SK-N-SH (cell line): ENCODE measurements around the gene SPATS1. TPM values are rescaled to one million over a fixed set of nuclear protein-coding genes. Genes with fewer than 3 reads are reported as not detected.

Experiments
- CTCF ChIA-PET: fragments of 300-600, 350-600 bp; formaldehyde crosslinking; extraction: SDS; loops from one replicate; lab custom pipeline; 2021; lab: Yijun Ruan, JAX
- POLR2A ChIA-PET: fragments of 350-600 bp; sonication (Branson Sonifier 250); formaldehyde crosslinking; extraction: SDS; loops from one replicate; lab custom pipeline; 2020; ENCODE audit warnings: antibody characterized with exemption, inconsistent platforms; lab: Yijun Ruan, JAX
- DNase-seq: peaks from one replicate; pipeline ENCODE4 v3.0.0; 2012
- H2AFZ ChIP-seq: fragments of 200-600 bp; sonication (generic); 2 replicates; pipeline ENCODE4 v1.8.1; 2016; ENCODE audit warnings: antibody characterized with exemption, mild to moderate bottlenecking, low read depth
- H3F3A ChIP-seq: fragments of 200-600 bp; sonication (generic); replicated peaks from 2 replicates; pipeline ENCODE3; 2016; ENCODE audit warnings: antibody characterized with exemption, mild to moderate bottlenecking; ENCODE audit not compliant: insufficient read depth
- H3K27ac ChIP-seq, 2 experiments: fragments of 200-500 bp in 1 of 2; fragments of 200-600 bp in 1 of 2; sonication (Bioruptor generic) in 1 of 2; sonication (generic), shearing (Covaris generic) in 1 of 2; 2 replicates each; pipeline versions ENCODE4 v1.5.1 to v1.6.1; 2014 to 2016; ENCODE audit warnings: low read depth in 2 of 2, inconsistent platforms in 1 of 2, low read length in 1 of 2, mild to moderate bottlenecking in 1 of 2, mixed read lengths in 1 of 2
- H3K27me3 ChIP-seq: fragments of 200-600 bp; sonication (generic), shearing (Covaris generic); 2 replicates; pipeline ENCODE4 v1.6.1; 2016; ENCODE audit warnings: mixed run types; ENCODE audit not compliant: insufficient read depth
- H3K36me3 ChIP-seq, 2 experiments: fragments of 200-500 bp in 1 of 2; fragments of 200-600 bp in 1 of 2; sonication (Bioruptor generic) in 1 of 2; sonication (generic) in 1 of 2; replicated peaks in 1 of 2; 2 replicates each; pipeline versions ENCODE3 to v1.5.1; 2014 to 2016; ENCODE audit warnings: low read length in 1 of 2, mild to moderate bottlenecking in 1 of 2; ENCODE audit not compliant: insufficient read depth in 2 of 2, control insufficient read depth in 1 of 2
- H3K4me1 ChIP-seq, 2 experiments: fragments of 200-500 bp in 1 of 2; fragments of 200-600 bp in 1 of 2; sonication (Bioruptor generic) in 1 of 2; sonication (generic), shearing (Covaris generic) in 1 of 2; 2 replicates each; pipeline versions ENCODE4 v1.5.1 to v1.6.1; 2014 to 2016; ENCODE audit warnings: low read depth in 1 of 2, low read length in 1 of 2, mixed run types in 1 of 2; ENCODE audit not compliant: insufficient read depth in 2 of 2, control insufficient read depth in 1 of 2
- H3K4me2 ChIP-seq: fragments of 200-600 bp; sonication (generic), shearing (Covaris generic); 2 replicates; pipeline ENCODE4 v1.6.1; 2017; ENCODE audit warnings: mixed run types
- H3K4me3 ChIP-seq, 2 experiments: fragments of 200-500 bp in 1 of 2; fragments of 200-600 bp in 1 of 2; sonication (Bioruptor generic) in 1 of 2; sonication (generic), shearing (Covaris generic) in 1 of 2; 2 replicates each; pipeline versions ENCODE4 v1.5.1 to v1.8.1; 2014 to 2016; ENCODE audit warnings: low read depth in 2 of 2, inconsistent platforms in 1 of 2, low read length in 1 of 2, mild to moderate bottlenecking in 1 of 2, mixed read lengths in 1 of 2, moderate library complexity in 1 of 2
- H3K79me2 ChIP-seq: fragments of 200-600 bp; sonication (generic); 2 replicates; pipeline ENCODE4 v1.8.1; 2017; ENCODE audit warnings: mild to moderate bottlenecking; ENCODE audit not compliant: insufficient read depth
- H3K9ac ChIP-seq: fragments of 200-600 bp; sonication (generic); 2 replicates; pipeline ENCODE4 v1.6.1; 2017; ENCODE audit warnings: mixed run types
- H3K9me2 ChIP-seq: fragments of 200-600 bp; sonication (generic); 2 replicates; pipeline ENCODE4 v1.6.1; 2017; ENCODE audit warnings: mixed run types
- H3K9me3 ChIP-seq: fragments of 200-600 bp; sonication (generic); 2 replicates; pipeline ENCODE4 v1.6.1; 2017; ENCODE audit warnings: mixed run types, mild to moderate bottlenecking, moderate library complexity
- H4K20me1 ChIP-seq: fragments of 200-600 bp; sonication (generic); 2 replicates; pipeline ENCODE4 v1.6.1; 2017; ENCODE audit warnings: mild to moderate bottlenecking, mixed run types; ENCODE audit not compliant: insufficient read depth
- CHD2 ChIP-seq: fragments of 150-350 bp; IDR thresholded peaks from 2 replicates; pipeline ENCODE4 v1.6.1; 2018; ENCODE audit warnings: low read length; ENCODE audit not compliant: partially characterized antibody
- EZH2phosphoT487 ChIP-seq: fragments of 200-600 bp; sonication (generic); IDR thresholded peaks from 2 replicates; pipeline ENCODE4 v1.6.1; 2017; ENCODE audit warnings: low read depth, mixed run types, mild to moderate bottlenecking, antibody characterized with exemption, moderate library complexity, borderline replicate concordance
- FOSL2 ChIP-seq: IDR thresholded peaks from 2 replicates; pipeline ENCODE4 v1.4.0; 2012; ENCODE audit warnings: low read depth, mild to moderate bottlenecking, moderate library complexity, borderline replicate concordance
- GABPA ChIP-seq: IDR thresholded peaks from 2 replicates; pipeline ENCODE4 v1.4.0; 2012; ENCODE audit warnings: low read depth, mild to moderate bottlenecking
- GATA2 ChIP-seq: sonication (generic); formaldehyde crosslinking; IDR thresholded peaks from 2 replicates; pipeline ENCODE4 v1.5.0; 2020; ENCODE audit warnings: mild to moderate bottlenecking, missing genetic modification reagents
- NFIC ChIP-seq: IDR thresholded peaks from 2 replicates; pipeline ENCODE4 v1.4.0; 2012; ENCODE audit warnings: borderline replicate concordance
- RCOR1 ChIP-seq: fragments of 150-350 bp; IDR thresholded peaks from 2 replicates; pipeline ENCODE4 v1.6.1; 2017; ENCODE audit warnings: antibody characterized with exemption, low read length
- SIN3A ChIP-seq: IDR thresholded peaks from 2 replicates; pipeline ENCODE4 v1.6.1; 2012; ENCODE audit warnings: low read depth, mild to moderate bottlenecking, low read length, moderate library complexity, borderline replicate concordance
- TAF1 ChIP-seq: IDR thresholded peaks from 2 replicates; pipeline ENCODE4 v1.6.1; 2012; ENCODE audit warnings: low read depth, mild to moderate bottlenecking, low read length, moderate library complexity, borderline replicate concordance
- TCF12 ChIP-seq: IDR thresholded peaks from 2 replicates; pipeline ENCODE4 v1.4.0; 2012
- WGBS: methylation state at CpG from one replicate; pipeline ENCODE4 v1.1.6; 2017; ENCODE audit warnings: low lambda C conversion rate; 5-methylcytosine and 5-hydroxymethylcytosine counted together
- polyA plus RNA-seq, 3 experiments: library from polyadenylated mRNA; depleted of rRNA; stranded (reverse); fragments of >200 nt; gene quantifications; 2 replicates each; pipeline ENCODE4 v1.2.3, GENCODE V29; 2012
- TF ChIP-seq, protein P1 (sequence below): fragments of 200-600 bp; sonication (generic); IDR thresholded peaks from 2 replicates; pipeline ENCODE4 v1.6.1; 2017; ENCODE audit warnings: antibody characterized with exemption, mild to moderate bottlenecking, moderate library complexity
- TF ChIP-seq, protein P2 (sequence below): IDR thresholded peaks from 2 replicates; pipeline ENCODE4 v1.4.0; 2012; ENCODE audit warnings: low read depth
- TF ChIP-seq, protein P3 (sequence below): fragments of 150-350 bp; IDR thresholded peaks from 2 replicates; pipeline ENCODE4 v1.6.1; 2016; ENCODE audit warnings: mild to moderate bottlenecking, low read depth, low read length
- TF ChIP-seq, protein P4 (sequence below): IDR thresholded peaks from 2 replicates; pipeline ENCODE4 v1.4.0; 2012; ENCODE audit warnings: low read depth, borderline replicate concordance

The SPATS1 gene
- polyA plus RNA-seq, 1 of the 3 experiments (the other 2 are of a cell fraction): not detected

DNA sequence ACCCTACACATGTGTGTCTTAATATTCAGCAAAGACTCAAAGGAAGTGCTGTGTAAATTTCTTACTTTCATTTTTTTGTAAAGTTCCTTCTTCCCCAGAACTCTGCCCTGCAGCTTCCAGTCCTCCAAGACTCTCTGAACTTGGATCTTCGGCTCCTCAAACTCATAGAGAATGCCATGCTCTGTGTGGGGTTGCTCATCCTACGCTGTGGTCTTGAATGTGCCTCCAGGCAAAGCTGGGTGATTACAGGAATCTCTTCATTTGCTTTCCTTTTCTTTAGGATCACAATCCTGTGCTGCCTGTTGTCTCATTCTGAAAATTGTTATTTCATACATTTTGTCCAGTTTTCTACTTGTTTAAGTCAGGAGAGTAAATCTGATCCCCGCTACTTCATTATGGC lies 30.6 kb downstream of the SPATS1 start:
- Histone ChIP-seq H3K4me3 (no peak overlapping the region), H3K27me3 (no peaks in the 10 kb centered on the region; the same call in 1 of the 2 replicates), H4K20me1 (no peaks in the 10 kb centered on the region)

DNA sequence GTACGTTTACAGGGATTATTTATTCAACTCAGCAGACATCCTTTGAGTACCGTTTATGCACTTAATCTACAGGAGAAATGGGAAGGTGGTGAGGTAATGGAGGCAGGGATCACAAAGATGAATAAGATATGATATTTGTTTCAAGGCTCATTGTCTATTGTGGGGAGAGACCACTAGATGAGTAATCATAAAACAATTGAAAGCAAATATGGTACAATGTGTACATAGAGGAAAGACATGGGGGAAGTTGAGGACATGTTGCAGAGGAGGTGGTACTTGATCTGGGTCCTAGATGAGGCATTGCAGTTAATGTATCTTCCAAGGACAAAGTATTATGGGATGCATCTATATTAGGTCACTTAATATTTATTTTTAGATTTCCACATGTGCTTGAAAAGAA lies 31.3 kb downstream of the SPATS1 start:
- CTCF ChIA-PET: no interaction called here
- 46% methylated on average over 2 of the region's 2 CpGs for WGBS
- Histone ChIP-seq H3K9me3 (no peaks in the 10 kb centered on the region), H3K4me2 (no peak overlapping the region), H3K4me3 (no peak overlapping the region), H2AFZ (no peak overlapping the region), H3K4me1 (no peaks in the 10 kb centered on the region), H4K20me1 (no peaks in the 10 kb centered on the region), H3K79me2 (no peaks in the 10 kb centered on the region), H3K9ac (no peak overlapping the region), H3K36me3 (no peaks in the 10 kb centered on the region), H3K27ac (no peak overlapping the region), H3K27me3 (no peaks in the 10 kb centered on the region; the same call in 1 of the 2 replicates), H3K9me2 (no peaks in the 10 kb centered on the region), H3F3A (no peaks in the 10 kb centered on the region)
- DNase-seq: no peak
- TF ChIP-seq, protein P1, sequence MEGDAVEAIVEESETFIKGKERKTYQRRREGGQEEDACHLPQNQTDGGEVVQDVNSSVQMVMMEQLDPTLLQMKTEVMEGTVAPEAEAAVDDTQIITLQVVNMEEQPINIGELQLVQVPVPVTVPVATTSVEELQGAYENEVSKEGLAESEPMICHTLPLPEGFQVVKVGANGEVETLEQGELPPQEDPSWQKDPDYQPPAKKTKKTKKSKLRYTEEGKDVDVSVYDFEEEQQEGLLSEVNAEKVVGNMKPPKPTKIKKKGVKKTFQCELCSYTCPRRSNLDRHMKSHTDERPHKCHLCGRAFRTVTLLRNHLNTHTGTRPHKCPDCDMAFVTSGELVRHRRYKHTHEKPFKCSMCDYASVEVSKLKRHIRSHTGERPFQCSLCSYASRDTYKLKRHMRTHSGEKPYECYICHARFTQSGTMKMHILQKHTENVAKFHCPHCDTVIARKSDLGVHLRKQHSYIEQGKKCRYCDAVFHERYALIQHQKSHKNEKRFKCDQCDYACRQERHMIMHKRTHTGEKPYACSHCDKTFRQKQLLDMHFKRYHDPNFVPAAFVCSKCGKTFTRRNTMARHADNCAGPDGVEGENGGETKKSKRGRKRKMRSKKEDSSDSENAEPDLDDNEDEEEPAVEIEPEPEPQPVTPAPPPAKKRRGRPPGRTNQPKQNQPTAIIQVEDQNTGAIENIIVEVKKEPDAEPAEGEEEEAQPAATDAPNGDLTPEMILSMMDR: no peak
- no peak for TF ChIP-seq FOSL2
- TF ChIP-seq, protein P2, sequence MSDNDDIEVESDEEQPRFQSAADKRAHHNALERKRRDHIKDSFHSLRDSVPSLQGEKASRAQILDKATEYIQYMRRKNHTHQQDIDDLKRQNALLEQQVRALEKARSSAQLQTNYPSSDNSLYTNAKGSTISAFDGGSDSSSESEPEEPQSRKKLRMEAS: no peak
- no peak for TF ChIP-seq CHD2
- TF ChIP-seq RCOR1: no peak
- no peak for TF ChIP-seq NFIC
- TF ChIP-seq GATA2 (CRISPR knock-in tag): no peak
- no peak for TF ChIP-seq TAF1
- no peak for TF ChIP-seq TCF12
- POLR2A ChIA-PET: no interaction called here

More for the DNA sequence above, 30.6 kb downstream of the SPATS1 start:
- TF ChIP-seq TCF12 (no peak), SIN3A (no peak), GABPA (no peak), EZH2phosphoT487 (no peak)
- TF ChIP-seq, protein P3, sequence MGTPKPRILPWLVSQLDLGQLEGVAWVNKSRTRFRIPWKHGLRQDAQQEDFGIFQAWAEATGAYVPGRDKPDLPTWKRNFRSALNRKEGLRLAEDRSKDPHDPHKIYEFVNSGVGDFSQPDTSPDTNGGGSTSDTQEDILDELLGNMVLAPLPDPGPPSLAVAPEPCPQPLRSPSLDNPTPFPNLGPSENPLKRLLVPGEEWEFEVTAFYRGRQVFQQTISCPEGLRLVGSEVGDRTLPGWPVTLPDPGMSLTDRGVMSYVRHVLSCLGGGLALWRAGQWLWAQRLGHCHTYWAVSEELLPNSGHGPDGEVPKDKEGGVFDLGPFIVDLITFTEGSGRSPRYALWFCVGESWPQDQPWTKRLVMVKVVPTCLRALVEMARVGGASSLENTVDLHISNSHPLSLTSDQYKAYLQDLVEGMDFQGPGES: no peak
- TF ChIP-seq, protein P4, sequence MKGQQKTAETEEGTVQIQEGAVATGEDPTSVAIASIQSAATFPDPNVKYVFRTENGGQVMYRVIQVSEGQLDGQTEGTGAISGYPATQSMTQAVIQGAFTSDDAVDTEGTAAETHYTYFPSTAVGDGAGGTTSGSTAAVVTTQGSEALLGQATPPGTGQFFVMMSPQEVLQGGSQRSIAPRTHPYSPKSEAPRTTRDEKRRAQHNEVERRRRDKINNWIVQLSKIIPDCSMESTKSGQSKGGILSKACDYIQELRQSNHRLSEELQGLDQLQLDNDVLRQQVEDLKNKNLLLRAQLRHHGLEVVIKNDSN: no peak
- no peaks in the 10 kb centered on the region for H3K9me2 ChIP-seq
- H3K9me3 ChIP-seq: no peaks in the 10 kb centered on the region
- H3K27ac ChIP-seq: no peak overlapping the region
- no peak overlapping the region for H3K4me2 ChIP-seq
- WGBS: 83% methylated on average over 3 of the region's 3 CpGs
- no peak overlapping the region for H3K9ac ChIP-seq
- H3K4me1 ChIP-seq: no peaks in the 10 kb centered on the region
- no peak overlapping the region for H2AFZ ChIP-seq
- no peaks in the 10 kb centered on the region for H3K36me3 ChIP-seq
- POLR2A ChIA-PET: no interaction called here
- no peaks in the 10 kb centered on the region for H3F3A ChIP-seq
- CTCF ChIA-PET: no interaction called here
- DNase-seq: no peak
- H3K79me2 ChIP-seq: no peaks in the 10 kb centered on the region
